A673 (cell line): Measurements from ENCODE around the gene NBPF20. TPM values are rescaled to one million over a fixed set of nuclear protein-coding genes. Genes with fewer than 3 reads are reported as not detected.
"Not testable (repeated sequence)": the region's sequence is repeated elsewhere in the genome, so short reads cannot be mapped to it uniquely, and the experiment has no call there.

ENCODE experiments used
- Bru-seq: library from RNA; stranded (reverse); fragments of 400-500 nt; gene quantifications from one replicate; lab custom pipeline; 2021; lab: Mats Ljungman, UMichigan
- BruChase-seq, 2 experiments: library from RNA; stranded (reverse); fragments of 400-500 nt; gene quantifications; one replicate each; lab custom pipeline; 2021; lab: Mats Ljungman, UMichigan
- BruUV-seq: library from RNA; stranded (reverse); fragments of 400-500 nt; replicated peaks from 2 replicates; lab custom pipeline; 2021; lab: Mats Ljungman, UMichigan
- CTCF ChIA-PET: fragments of 300-600 bp; sonication (Branson Sonifier 250); formaldehyde crosslinking; loops from one replicate; lab custom pipeline; 2022; ENCODE audit warnings: antibody characterized with exemption; lab: Charles Lee
- POLR2A ChIA-PET: fragments of 300-600 bp; sonication (Branson Sonifier 250); formaldehyde crosslinking; loops from one replicate; lab custom pipeline; 2022; ENCODE audit warnings: antibody characterized with exemption; ENCODE audit not compliant: low non-redundant PET; lab: Charles Lee
- DNase-seq: peaks from one replicate; pipeline ENCODE4 v3.0.0-alpha.2; 2015; ENCODE audit warnings: low spot score
- H3K27ac ChIP-seq: fragments of 200-600 bp; sonication (generic); 2 replicates; pipeline ENCODE4 v1.5.1; 2016; ENCODE audit warnings: mixed run types, low read depth, mild to moderate bottlenecking, mixed read lengths, antibody characterized with exemption, low read length; ENCODE audit not compliant: poor library complexity, severe bottlenecking
- H3K27me3 ChIP-seq: fragments of 200-600 bp; sonication (generic); replicated peaks from 2 replicates; pipeline ENCODE4 v1.6.1; 2017; ENCODE audit warnings: mixed run types, low read depth, mild to moderate bottlenecking, mixed read lengths, antibody characterized with exemption, low read length; ENCODE audit not compliant: insufficient read depth, poor library complexity
- H3K36me3 ChIP-seq: fragments of 200-600 bp; sonication (generic); 2 replicates; pipeline ENCODE4 v1.6.1; 2016; ENCODE audit warnings: mixed run types, mild to moderate bottlenecking, mixed read lengths, antibody characterized with exemption, low read length; ENCODE audit not compliant: insufficient read depth, poor library complexity, severe bottlenecking
- H3K4me1 ChIP-seq: fragments of 200-600 bp; sonication (generic); 2 replicates; pipeline ENCODE4 v1.6.1; 2017; ENCODE audit warnings: mixed run types, mild to moderate bottlenecking, mixed read lengths, antibody characterized with exemption, low read length; ENCODE audit not compliant: insufficient read depth, poor library complexity, severe bottlenecking
- H3K4me3 ChIP-seq: fragments of 200-600 bp; sonication (generic); 2 replicates; pipeline ENCODE4 v1.5.1; 2016; ENCODE audit warnings: low read depth, mixed run types, mild to moderate bottlenecking, mixed read lengths, low read length; ENCODE audit not compliant: poor library complexity, severe bottlenecking
- H3K9me3 ChIP-seq: fragments of 200-600 bp; sonication (generic); 2 replicates; pipeline ENCODE4 v1.6.1; 2016; ENCODE audit warnings: mixed run types, low read depth, mild to moderate bottlenecking, mixed read lengths, antibody characterized with exemption, low read length; ENCODE audit not compliant: poor library complexity, severe bottlenecking
- EZH2 ChIP-seq: fragments of 200-600 bp; sonication (generic); IDR thresholded peaks from 2 replicates; pipeline ENCODE4 v1.6.1; 2017; ENCODE audit warnings: borderline replicate concordance, low read depth, mild to moderate bottlenecking, mixed read lengths, antibody characterized with exemption, low read length; ENCODE audit not compliant: poor library complexity, severe bottlenecking
- intact Hi-C: fragments of 100-400 bp; cut with micrococcal nuclease; formaldehyde crosslinking; loops from one replicate; pipeline ENCODE4 v1.10.0; 2022; ENCODE audit not compliant: unreplicated experiment
- long read RNA-seq: library from polyadenylated mRNA; stranded (forward); transcript quantifications from one replicate; pipeline ENCODE4 v2.0.0, GENCODE V29; 2022
- total RNA-seq: library from RNA; stranded (reverse); gene quantifications from 2 replicates; pipeline ENCODE4 v1.2.3, GENCODE V29; 2021
- TF ChIP-seq, protein P1 (sequence below): fragments of 300-800, 200-600 bp; sonication (generic); conservative IDR thresholded peaks from 2 replicates; pipeline ENCODE4 v1.5.1; 2017; ENCODE audit warnings: low read depth, mild to moderate bottlenecking, antibody characterized with exemption, low read length, moderate library complexity, mixed read lengths

The NBPF20 gene, protein sequence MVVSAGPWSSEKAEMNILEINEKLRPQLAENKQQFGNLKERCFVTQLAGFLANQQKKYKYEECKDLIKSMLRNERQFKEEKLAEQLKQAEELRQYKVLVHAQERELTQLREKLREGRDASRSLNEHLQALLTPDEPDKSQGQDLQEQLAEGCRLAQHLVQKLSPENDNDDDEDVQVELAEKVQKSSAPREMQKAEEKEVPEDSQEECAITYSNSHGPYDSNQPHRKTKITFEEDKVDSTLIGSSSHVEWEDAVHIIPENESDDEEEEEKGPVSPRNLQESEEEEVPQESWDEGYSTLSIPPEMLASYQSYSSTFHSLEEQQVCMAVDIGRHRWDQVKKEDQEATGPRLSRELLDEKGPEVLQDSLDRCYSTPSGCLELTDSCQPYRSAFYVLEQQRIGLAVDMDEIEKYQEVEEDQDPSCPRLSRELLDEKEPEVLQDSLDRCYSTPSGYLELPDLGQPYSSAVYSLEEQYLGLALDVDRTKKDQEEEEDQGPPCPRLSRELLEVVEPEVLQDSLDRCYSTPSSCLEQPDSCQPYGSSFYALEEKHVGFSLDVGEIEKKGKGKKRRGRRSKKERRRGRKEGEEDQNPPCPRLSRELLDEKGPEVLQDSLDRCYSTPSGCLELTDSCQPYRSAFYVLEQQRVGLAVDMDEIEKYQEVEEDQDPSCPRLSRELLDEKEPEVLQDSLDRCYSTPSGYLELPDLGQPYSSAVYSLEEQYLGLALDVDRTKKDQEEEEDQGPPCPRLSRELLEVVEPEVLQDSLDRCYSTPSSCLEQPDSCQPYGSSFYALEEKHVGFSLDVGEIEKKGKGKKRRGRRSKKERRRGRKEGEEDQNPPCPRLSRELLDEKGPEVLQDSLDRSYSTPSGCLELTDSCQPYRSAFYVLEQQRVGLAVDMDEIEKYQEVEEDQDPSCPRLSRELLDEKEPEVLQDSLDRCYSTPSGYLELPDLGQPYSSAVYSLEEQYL (N-terminal part only)
- 3.9 TPM in 2 replicates for total RNA-seq
- percentile 30 among the genes with signal in this experiment for Bru-seq, nascent RNA
- BruChase-seq, experiment 1, labeled RNA remaining after a 2-hour chase, result percentile 35 among the genes with signal in this experiment
- percentile 37 among the genes with signal in this experiment for BruChase-seq, experiment 2, labeled RNA remaining after a 6-hour chase
- long read RNA-seq, partial matches to known transcripts, result 2 of 11 reads
- long read RNA-seq, other reads (novel, unspliced or antisense), result 9 of 11 reads

DNA sequence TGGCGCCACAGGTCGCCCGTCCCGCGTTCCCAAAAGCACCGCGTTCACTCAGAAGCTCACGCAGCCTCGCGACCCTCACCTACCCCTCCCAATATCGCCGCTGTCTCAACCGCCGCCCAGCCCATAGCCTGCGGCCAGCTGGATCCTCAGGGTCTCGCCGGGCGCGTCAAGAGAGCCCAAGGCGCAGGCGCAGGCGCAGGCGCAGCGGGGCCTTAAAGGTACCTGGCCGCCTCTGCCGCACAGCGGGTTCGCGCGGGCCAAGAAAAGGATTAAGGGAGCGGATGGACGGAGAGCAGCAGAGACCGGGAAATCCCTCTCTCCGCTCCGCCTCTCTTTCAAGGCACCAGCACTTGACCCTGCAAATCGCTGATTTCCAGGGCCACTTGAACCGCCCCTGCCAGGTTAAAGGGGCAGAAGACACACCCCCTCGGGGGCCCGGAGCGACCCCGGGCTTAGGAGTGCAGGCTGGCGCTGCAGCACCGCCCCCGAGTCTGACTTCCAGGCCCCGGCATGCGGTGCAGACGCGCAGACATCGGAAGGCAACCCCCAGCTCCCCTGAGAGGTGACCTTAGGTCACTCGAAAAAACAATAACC is at the start of gene NBPF20:
Gene NBPF20 (minus strand): TSS at position 168 of the 594 bp plus-strand sequence. CDS start 20,331 bp downstream, outside the sequence.
- intact Hi-C loops, result no loop called here
- Histone ChIP-seq H3K4me3 (peak within 1 kb of the TSS; percentile 77), H3K9me3 (peaks cover 6% of the 10 kb centered on the region), H3K4me1 (no peaks in the 10 kb centered on the region), H3K36me3 (no peaks in the 10 kb centered on the region), H3K27me3 (peaks cover 22% of the 10 kb centered on the region), H3K27ac (no peak within 1 kb of the TSS)
- no TSS peak for BruUV-seq
- CTCF ChIA-PET, result no interaction called here
- TF ChIP-seq, protein P1, sequence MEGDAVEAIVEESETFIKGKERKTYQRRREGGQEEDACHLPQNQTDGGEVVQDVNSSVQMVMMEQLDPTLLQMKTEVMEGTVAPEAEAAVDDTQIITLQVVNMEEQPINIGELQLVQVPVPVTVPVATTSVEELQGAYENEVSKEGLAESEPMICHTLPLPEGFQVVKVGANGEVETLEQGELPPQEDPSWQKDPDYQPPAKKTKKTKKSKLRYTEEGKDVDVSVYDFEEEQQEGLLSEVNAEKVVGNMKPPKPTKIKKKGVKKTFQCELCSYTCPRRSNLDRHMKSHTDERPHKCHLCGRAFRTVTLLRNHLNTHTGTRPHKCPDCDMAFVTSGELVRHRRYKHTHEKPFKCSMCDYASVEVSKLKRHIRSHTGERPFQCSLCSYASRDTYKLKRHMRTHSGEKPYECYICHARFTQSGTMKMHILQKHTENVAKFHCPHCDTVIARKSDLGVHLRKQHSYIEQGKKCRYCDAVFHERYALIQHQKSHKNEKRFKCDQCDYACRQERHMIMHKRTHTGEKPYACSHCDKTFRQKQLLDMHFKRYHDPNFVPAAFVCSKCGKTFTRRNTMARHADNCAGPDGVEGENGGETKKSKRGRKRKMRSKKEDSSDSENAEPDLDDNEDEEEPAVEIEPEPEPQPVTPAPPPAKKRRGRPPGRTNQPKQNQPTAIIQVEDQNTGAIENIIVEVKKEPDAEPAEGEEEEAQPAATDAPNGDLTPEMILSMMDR, result no peak
- no peak for TF ChIP-seq EZH2
- POLR2A ChIA-PET, result interaction anchor here (0.8 kb wide), 1 partner anchor 1369 kb away, joined by 7 read pairs; no protein-coding TSS in a partner anchor
- peak; percentile 80 for DNase-seq

- H3K27ac ChIP-seq, H3K36me3 ChIP-seq, H3K27me3 ChIP-seq, H3K4me1 ChIP-seq, BruUV-seq, POLR2A ChIA-PET, DNase-seq, CTCF ChIA-PET, intact Hi-C loops, H3K9me3 ChIP-seq, H3K4me3 ChIP-seq: not testable (repeated sequence)
Measured at GRCh38 chr1:145474837-145475368, 49.5 kb upstream of the NBPF20 start.

DNA sequence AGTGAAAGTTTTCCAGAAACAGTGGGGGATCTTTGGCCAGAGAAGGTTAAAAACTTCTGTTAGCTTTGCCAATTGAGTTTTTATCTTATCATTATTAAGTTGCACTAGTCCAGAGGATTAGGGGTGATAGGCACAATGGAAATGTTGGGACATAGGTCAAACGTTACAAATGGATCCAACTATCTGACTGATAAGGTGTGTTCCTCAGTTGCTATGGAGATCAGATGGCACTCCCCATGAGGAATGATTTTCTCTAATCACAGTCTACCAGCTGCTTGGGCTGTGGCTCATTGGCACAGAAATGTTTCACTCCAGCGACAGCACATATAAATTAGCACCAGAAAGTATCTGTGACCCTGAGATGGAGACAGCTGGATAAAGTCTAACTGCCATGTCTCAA is 47.3 kb upstream of the NBPF20 start:
- H3K36me3 ChIP-seq, H3K27ac ChIP-seq, H3K27me3 ChIP-seq, BruUV-seq, CTCF ChIA-PET, intact Hi-C loops, DNase-seq, H3K4me3 ChIP-seq, H3K9me3 ChIP-seq, H3K4me1 ChIP-seq, POLR2A ChIA-PET: not testable (repeated sequence)

DNA sequence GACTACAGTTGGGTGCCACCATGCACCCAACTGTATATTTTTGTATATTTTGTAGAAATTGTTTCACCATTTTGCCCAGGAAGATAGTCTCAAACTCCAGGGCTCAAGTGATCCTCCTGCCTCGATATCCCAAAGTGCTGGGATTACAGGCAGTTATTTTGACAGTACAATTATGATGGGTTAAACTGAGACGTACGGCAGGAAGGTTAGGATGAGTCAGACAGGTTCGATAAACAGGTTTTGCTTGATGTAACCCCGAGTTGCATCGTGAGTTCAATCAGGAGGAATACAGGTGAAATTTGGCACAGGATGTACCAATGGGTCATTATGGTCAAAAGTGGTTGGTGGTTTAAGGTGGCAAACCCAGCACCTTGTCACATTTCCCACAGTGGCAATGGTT is 46.0 kb upstream of the NBPF20 start:
- H3K27me3 ChIP-seq, H3K27ac ChIP-seq, BruUV-seq, CTCF ChIA-PET, H3K36me3 ChIP-seq, intact Hi-C loops, POLR2A ChIA-PET, H3K4me1 ChIP-seq, DNase-seq, H3K9me3 ChIP-seq, H3K4me3 ChIP-seq: not testable (repeated sequence)

DNA sequence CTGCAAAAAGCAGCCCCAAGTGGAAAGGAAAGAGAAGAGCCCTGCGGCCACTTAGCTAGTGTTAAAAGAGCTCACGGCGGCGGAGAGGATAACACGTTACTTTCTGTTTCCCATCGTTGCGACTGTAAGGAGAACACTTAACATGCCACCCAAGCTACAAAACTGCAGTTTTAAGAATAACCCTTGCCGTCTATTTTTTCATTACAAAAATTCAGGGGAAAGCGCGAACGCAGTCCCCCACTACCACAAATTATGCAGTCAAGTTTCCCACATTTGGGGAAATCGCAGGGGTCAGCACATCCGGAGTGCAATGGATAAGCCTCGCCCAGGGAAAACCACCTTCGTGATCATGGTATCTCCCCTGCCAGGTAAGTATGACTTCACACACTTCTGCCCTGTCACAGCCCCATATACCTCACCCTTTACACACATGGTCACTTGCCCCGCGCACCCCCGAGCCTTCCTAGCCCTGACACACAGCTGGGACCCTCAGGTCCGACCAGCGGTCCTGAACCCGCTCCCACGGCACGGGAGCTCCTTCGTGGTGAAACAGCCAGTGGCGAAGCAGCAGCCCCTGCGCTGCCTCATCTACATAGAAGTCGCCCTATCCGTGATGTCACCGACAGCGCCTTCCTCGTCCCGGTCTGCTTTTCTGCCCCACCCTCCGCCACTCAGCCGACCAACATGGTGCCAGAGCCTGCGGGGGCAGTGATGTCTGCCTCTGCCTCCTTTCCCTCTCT is 40.2 kb upstream of the NBPF20 start:
- DNase-seq, result peak; percentile 93
- intact Hi-C loops, H3K36me3 ChIP-seq, H3K9me3 ChIP-seq, CTCF ChIA-PET, H3K4me1 ChIP-seq, H3K27me3 ChIP-seq, POLR2A ChIA-PET: not testable (repeated sequence)
- TSS peak; percentile 100 for BruUV-seq
- peak overlapping the region; percentile 35 for H3K4me3 ChIP-seq
- peak overlapping the region; percentile 61 for H3K27ac ChIP-seq
